ENCODE measurements around the gene KCNMA1.

- TF ChIP-seq POLR2A (IDR thresholded peaks at IDR 0.05; ENCODE audit: extremely low read depth, insufficient read length) (no peak), CTCF (IDR thresholded peaks at IDR 0.05; ENCODE audit: low read depth, low read length) (no peak)
Measured at GRCh38 chr10:77180104-77180503, 457.5 kb downstream of the KCNMA1 start.

Data from NB4 (cell line).